ENCODE measurements around the gene C2orf72. TPM values are rescaled to one million over a fixed set of nuclear protein-coding genes. Genes with fewer than 3 reads are reported as not detected.

C2orf72 gene
- total RNA-seq, 1 donor, result not detected

- no peak for DNase-seq (ENCODE audit: low read depth)
- TF ChIP-seq, protein P1, sequence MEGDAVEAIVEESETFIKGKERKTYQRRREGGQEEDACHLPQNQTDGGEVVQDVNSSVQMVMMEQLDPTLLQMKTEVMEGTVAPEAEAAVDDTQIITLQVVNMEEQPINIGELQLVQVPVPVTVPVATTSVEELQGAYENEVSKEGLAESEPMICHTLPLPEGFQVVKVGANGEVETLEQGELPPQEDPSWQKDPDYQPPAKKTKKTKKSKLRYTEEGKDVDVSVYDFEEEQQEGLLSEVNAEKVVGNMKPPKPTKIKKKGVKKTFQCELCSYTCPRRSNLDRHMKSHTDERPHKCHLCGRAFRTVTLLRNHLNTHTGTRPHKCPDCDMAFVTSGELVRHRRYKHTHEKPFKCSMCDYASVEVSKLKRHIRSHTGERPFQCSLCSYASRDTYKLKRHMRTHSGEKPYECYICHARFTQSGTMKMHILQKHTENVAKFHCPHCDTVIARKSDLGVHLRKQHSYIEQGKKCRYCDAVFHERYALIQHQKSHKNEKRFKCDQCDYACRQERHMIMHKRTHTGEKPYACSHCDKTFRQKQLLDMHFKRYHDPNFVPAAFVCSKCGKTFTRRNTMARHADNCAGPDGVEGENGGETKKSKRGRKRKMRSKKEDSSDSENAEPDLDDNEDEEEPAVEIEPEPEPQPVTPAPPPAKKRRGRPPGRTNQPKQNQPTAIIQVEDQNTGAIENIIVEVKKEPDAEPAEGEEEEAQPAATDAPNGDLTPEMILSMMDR (IDR thresholded peaks at IDR 0.05; ENCODE audit: insufficient read depth, low read depth, low read length), result no peak
- H3K4me3 ChIP-seq (ENCODE audit: low read depth, low read length), result no peak overlapping the region
Measured at GRCh38 chr2:231041061-231041689, 3.9 kb downstream of the C2orf72 start.

DNA sequence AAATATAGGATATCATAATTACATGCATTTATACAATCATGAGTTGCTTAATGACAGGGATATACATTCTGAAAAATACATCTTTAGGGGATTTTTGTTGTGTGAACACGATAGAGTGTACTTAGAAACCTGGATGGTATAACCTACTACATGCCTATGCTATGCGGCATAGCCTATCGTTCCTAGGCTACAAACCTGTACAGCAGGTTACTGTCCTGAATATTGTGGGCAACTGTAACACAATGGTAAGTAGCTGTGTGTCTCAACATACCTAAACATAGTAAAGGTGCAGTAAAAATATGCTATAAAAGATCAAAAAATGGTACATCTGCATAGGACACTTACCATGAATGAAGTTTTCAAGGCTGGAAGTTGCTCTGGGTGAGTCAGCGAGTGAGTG, 6.5 kb downstream of the C2orf72 start:
- H3K4me3 ChIP-seq (ENCODE audit: low read depth, low read length), result no peak overlapping the region
- TF ChIP-seq, protein P1 (IDR thresholded peaks at IDR 0.05; ENCODE audit: insufficient read depth, low read depth, low read length), result no peak
- no peak for DNase-seq (ENCODE audit: low read depth)

DNA sequence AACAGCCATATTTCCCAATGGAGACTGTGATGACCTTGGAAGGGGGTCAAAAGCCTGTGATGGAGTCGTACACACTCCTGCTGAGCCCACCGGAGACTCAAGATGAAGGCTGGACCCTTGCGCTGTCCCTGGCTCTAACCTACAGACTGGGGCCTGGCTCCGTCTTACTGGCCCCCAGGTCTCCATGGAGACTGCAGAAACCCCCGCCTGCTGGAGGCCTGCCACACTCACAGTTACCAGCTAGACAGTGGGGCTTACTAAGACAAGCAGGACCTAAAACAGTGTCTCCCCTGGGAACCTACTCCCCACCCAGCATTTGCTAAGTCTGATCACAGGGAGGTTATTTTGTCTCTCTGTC, 9.6 kb downstream of the C2orf72 start:
- DNase-seq (ENCODE audit: low read depth), result no peak
- no peak overlapping the region for H3K4me3 ChIP-seq (ENCODE audit: low read depth, low read length)
- TF ChIP-seq, protein P1 (IDR thresholded peaks at IDR 0.05; ENCODE audit: insufficient read depth, low read depth, low read length), result no peak

DNA sequence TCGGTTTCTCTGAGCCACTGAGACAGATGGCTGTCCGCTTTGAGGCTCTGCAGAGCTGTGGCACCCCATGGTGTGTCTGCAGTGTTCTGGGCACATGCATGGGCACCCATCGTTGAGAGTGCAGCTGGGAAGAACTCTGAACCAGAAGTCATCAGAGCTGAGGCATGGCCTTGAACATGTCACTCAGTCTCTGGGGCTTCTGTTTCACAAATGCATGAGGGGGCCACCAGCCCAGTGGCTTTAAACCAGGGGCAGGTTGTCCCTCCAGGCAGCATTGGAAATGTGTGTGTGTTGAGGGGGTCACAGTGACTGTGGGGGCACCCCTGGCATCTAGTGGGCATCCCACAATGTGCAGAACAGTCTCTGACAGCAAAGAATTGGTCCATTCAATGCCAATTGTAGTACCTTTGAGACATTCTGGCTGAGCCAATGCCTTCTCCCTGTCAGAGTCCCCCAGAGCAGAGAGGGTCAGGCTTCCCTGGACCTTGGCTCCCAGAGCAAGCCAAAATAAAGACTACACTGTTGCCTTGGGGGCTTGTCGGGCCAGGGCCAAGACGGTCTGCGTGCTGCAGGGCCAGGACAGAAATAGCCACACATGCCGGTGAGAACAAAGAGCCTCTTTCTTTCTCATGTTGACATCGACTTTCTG, 10.1 kb downstream of the C2orf72 start:
- no peak for DNase-seq (ENCODE audit: low read depth)

GRCh38 chr2:231047923-231048915, 10.9 kb downstream of the C2orf72 start:
- DNase-seq (ENCODE audit: low read depth), result no peak
- TF ChIP-seq, protein P1 (IDR thresholded peaks at IDR 0.05; ENCODE audit: insufficient read depth, low read depth, low read length), result no peak
- H3K4me3 ChIP-seq (ENCODE audit: low read depth, low read length), result no peak overlapping the region

More for the DNA sequence above, 10.1 kb downstream of the C2orf72 start:
- H3K4me3 ChIP-seq (ENCODE audit: low read depth, low read length), result no peak overlapping the region
- TF ChIP-seq, protein P1 (IDR thresholded peaks at IDR 0.05; ENCODE audit: insufficient read depth, low read depth, low read length), result no peak

DNA sequence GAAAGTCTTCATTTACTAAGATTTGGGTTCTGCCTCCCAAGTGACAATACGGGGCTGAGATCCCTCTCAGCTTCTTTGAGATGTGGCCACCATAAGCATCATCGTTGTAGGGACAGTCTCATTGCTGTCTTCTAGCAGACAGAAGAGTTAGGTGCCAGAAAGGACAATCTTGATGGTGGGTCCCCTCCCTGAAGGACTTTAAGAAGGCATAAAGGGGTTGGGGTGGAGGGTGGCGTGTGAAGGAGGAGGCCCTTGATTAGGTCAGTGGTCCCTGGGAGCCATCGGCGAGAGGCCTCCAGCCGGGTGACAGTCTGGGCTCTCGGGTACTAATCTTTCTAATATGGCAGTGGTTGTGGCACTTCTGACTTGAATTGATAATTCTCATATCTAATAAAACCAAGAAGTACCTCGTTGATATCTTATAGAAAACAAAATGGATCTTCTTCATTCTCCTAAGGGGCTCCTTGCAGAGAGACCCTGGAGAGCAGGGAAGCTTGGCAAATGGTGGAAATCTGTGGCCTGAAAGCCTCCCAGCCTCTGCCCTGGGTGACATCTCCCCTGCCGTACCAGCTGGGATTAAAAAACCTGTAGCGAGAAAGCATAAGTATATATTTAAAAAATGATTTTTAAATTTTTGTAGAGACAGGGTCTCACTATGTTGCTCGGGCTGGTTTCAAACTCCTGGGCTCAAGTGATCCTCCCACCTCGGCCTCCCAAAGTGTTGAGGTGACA, 12.1 kb downstream of the C2orf72 start:
- no peak overlapping the region for H3K4me3 ChIP-seq (ENCODE audit: low read depth, low read length)
- DNase-seq (ENCODE audit: low read depth), result no peak
- TF ChIP-seq, protein P1 (IDR thresholded peaks at IDR 0.05; ENCODE audit: insufficient read depth, low read depth, low read length), result no peak

Measured in fibroblast of villous mesenchyme (primary cell).